Measurements from ENCODE around the gene HPN.

The HPN gene

DNA sequence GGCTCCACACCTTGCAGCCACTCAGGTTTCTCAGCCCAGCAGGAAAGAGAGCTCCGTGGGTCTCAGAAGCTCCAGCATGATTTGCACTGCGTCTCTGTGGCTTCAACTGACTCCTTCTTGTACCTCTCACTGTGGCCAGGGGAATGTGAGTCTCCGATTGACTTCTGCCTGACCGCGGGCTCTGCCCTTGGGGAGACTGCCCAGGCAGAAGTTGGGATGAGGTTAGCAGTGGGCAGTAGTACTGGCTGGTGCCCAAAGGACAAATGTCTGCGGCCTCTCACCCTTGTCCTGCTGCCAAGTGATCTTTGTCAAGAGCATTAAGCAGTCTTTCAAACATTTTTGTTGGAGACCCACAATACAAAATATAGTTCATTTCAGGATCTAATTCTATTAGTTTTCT lies 39.7 kb downstream of the HPN start:
- TF ChIP-seq CTCF (IDR thresholded peaks at IDR 0.05; ENCODE audit: borderline replicate concordance, insufficient read depth, low read depth, low read length): no peak
- no peak overlapping the region for H3K4me3 ChIP-seq (ENCODE audit: low read depth, low read length)

DNA sequence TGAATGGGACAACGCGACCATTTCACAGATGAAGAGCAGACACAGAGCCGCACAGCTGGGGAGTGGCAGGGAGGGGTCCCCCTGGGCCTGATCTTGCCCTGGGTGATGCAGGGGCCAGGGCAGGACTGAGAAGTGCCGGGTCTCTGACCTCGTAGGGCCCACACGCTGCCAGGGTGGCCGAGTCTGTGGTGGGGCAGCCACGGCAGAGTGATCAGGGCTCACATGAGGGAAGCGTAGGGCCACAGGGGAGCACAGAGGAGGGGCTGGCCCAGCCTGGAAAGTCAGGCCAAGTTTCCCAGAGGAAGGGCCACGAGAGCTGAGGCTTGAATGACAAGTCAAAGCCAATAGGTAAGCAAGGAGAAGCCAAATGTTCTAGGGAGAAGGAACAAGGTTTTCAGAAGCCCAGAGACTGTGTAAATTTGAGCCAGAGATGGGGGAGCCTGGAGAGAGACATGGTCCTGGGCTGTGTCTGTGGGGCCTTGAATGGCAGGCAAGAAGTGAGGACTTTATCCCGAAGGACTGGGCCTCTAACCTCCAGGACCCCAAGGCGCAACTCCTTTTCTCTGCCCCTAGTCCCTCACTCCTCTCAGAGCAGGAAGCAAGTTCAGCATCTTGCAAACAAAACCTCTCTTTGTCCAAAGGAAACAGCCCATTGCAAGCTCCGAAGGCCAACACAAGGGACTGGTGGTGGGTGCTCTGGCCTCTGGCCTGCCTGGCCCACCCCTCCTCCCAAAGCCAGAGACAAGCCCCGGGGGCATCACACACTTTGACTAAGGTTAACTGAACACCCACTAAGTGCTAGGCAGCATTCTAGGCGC lies 42.4 kb downstream of the HPN start:
- TF ChIP-seq CTCF (IDR thresholded peaks at IDR 0.05; ENCODE audit: borderline replicate concordance, insufficient read depth, low read depth, low read length): no peak
- H3K4me3 ChIP-seq (ENCODE audit: low read depth, low read length): no peak overlapping the region

- H3K4me3 ChIP-seq (ENCODE audit: low read depth, low read length): no peak overlapping the region
- TF ChIP-seq CTCF (IDR thresholded peaks at IDR 0.05; ENCODE audit: borderline replicate concordance, insufficient read depth, low read depth, low read length): no peak
Observed at GRCh38 chr19:35084509-35084762, 42.9 kb downstream of the HPN start.

DNA sequence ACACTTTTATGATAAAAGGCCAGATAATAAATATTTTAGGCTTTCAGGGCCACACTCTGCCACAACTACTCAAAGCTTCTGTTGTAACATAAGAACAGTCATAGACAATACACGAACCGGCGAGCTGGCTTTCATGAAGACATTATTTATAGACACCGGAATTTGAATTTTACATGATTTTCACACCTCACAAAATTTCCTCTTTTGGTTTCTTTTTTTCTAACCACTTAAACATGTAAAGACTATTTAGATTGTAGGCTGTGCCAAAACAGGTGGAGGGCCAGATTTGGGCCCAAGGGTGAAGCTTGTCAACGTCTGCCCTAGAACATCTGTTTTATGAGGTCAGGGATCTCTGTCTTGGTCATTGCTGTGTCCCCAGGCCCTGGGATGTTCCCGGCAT lies 44.4 kb downstream of the HPN start:
- TF ChIP-seq CTCF (IDR thresholded peaks at IDR 0.05; ENCODE audit: borderline replicate concordance, insufficient read depth, low read depth, low read length): no peak
- H3K4me3 ChIP-seq (ENCODE audit: low read depth, low read length): no peak overlapping the region

DNA sequence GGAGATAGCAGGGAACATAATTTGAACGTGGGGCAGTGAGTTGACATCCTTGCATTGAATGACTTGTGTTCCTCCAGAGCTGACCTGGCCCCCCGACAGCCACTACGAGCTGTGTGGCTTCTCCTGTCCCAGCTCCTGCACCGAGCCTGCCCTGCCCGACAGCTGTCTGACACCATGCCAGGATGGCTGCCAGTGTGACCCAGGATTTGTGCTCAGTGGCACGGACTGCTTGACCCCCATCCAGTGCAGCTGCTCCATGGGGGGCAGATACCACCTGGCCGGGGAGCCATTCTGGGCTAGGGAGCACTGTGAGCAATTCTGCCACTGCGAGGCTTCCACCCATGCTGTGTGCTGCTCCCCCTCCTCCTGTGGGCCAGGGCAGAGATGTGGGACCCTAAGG lies 44.9 kb downstream of the HPN start:
- TF ChIP-seq CTCF (IDR thresholded peaks at IDR 0.05; ENCODE audit: borderline replicate concordance, insufficient read depth, low read depth, low read length): no peak
- H3K4me3 ChIP-seq (ENCODE audit: low read depth, low read length): no peak overlapping the region

- TF ChIP-seq CTCF (IDR thresholded peaks at IDR 0.05; ENCODE audit: borderline replicate concordance, insufficient read depth, low read depth, low read length): no peak
- H3K4me3 ChIP-seq (ENCODE audit: low read depth, low read length): no peak overlapping the region
Observed at GRCh38 chr19:35087393-35087792, 45.9 kb downstream of the HPN start.

DNA sequence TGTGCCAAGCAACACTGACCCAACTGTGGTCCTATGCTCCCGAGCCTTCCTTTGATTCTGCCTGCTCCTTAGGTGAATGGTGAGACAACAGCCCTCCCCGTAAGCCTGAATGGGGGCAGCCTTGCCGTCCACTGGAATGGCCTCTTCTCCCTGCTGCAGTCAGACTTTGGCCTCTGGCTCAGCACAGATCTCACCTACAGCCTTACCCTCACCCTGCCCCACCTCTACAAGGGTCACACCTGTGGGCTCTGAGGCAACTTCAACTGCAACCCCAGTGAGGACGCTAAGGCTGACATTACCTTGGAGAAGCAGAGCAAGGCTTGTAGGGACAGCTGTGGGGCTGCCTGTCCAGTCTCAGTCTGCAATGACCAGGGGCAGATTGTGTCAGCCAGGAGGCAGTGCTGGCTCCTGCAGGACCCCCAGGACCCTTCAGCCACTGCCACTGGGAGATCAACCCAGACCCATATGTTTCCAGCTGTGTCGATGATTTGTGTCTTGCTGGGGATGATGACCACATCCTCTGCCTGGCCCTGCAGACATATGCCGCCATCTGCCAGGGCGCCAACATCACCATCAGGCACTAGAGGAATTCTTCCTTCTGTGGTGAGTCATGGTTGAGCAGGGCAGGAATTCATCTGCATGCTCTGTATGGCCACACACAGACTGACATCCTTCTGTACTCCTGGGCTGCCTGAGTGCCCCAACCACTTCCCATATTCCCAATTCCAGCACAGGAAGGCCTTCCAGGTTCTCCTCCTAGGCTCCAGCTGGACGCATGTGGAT lies 46.8 kb downstream of the HPN start:
- no peak for TF ChIP-seq CTCF (IDR thresholded peaks at IDR 0.05; ENCODE audit: borderline replicate concordance, insufficient read depth, low read depth, low read length)

More for the DNA sequence above, 46.8 kb downstream of the HPN start:
- H3K4me3 ChIP-seq (ENCODE audit: low read depth, low read length): no peak overlapping the region
